NCI-H524 (cell line): Measurements from ENCODE around the gene RPLP2.

Experiments used
- DNase-seq, 2 experiments: peaks; one replicate each; lab custom pipeline; 2025; lab: John Stamatoyannopoulos, UW

RPLP2 gene

GRCh38 chr11:803770-804598, 5.8 kb upstream of the RPLP2 start:
- DNase-seq, result peak in 1 of 2 experiments; percentile 36

- DNase-seq, result no peak
Measured at GRCh38 chr11:804599-804964, 5.2 kb upstream of the RPLP2 start.

DNA sequence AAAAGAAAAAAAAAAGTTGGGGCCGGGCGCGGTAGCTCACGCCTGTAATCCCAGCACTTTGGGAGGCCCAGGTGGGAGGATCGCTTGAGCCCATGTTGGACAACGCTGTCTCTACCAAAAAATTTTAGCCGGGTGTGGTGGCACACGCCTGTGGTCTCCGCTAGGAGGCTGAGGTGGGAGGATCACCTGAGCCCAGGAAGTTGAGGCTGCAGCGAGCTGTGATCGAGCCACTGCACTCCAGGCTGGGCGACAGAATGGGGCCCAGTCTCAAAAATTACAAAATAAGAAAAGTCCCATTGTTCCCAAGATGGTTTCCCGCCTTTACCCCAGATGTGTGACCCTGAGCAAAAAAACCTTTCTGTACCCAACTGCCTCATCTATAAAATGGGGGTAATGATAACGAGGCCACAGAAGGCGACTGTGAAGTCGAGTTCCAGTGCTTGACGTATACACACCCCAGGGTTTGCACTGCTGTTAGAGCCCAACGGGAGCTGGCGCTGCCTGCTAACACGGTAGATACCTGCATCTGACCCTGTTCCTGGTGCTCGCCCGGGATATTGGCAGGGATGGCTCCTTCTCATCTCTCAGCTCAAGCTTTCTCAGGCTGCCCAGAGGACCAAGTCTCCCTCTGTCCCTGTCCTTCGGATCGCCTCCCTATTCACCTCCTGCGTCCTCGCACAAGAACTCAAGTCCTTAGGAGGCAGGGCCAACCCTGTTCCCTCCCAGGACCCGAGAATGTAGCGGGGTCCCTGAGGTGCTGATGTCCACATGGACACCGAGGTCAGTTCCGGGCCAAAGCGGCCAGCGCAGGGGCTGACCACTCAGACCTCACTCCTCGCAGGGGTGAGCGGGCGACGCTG, 1.1 kb upstream of the RPLP2 start:
- no peak for DNase-seq

DNA sequence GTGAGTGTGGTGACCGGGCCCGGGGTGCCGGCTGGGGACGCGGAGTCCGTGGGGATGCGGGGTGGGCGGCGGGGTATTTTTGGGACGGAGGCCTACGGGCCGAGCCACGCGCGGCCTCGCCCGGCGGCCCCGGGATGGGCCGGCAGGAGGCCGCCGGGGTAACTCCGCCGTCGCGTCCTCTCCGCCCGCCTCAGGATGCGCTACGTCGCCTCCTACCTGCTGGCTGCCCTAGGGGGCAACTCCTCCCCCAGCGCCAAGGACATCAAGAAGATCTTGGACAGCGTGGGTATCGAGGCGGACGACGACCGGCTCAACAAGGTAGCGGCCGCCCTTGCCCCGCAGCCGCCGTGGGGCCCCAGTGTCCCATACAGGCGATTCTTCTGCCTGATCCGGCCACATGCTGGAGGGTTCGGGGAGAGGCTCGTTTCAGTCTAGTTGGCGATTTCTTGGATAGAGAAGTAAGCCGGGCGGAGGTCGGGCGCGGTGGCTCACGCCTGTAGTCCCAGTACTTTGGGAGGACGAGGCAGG, 337 bp downstream of the RPLP2 start:
- no peak for DNase-seq

DNA sequence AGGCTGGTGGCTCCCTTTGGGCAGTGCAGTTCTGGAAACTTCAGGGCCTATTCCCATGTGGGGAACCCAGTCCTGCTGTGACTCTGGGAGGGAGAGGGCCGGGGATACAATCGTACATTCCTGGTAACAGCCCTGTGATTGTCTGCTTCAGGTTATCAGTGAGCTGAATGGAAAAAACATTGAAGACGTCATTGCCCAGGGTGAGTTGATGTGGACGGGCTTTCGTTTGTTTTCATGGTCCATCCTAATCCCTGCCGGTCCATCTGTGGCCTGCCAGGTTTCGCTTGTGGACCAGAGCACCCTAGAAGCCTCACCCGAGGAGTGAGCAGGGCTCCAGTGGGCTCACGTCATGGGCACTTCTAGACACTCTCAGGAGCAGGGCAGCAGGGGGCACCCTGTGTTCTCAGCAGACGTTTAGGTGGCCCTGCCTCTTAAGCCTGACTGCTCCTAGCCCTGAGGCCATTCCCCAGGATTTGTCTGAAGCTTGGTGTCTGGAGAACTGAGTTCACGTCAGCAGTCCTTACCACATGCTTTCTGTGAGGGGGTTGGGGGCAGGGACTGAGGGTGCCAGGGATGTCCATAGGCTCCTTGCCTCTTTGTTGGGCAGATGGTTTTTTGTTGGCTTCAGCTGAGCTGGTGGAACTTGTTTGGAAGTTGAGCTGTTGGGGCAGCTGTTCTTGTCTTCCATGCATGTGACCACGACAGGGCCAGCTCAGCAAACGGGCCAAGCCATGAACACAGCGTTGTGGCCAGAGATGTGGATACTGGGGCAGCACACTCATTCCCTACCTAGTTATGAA, 1.9 kb downstream of the RPLP2 start:
- no peak for DNase-seq

GRCh38 chr11:812390-812789, 2.6 kb downstream of the RPLP2 start:
- DNase-seq, result no peak

DNA sequence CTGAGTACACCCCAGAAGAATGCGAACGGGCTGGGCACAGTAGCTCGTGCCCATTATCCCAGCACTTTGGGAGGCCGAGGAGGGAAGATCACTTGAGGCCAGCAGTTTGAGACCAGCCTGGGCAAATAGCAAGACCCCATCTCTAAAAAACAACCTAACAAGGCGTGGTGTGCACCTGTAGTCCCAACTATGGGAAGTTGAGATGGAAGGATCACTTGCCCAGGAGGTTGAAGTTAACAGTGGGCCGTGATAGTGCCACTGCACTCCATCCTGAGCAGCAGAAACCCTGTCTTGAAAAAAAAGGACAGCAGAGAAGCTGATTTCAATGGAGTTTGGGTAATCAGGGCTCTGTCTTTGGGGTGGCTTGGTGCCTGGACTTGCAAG, 3.3 kb downstream of the RPLP2 start:
- no peak for DNase-seq

DNA sequence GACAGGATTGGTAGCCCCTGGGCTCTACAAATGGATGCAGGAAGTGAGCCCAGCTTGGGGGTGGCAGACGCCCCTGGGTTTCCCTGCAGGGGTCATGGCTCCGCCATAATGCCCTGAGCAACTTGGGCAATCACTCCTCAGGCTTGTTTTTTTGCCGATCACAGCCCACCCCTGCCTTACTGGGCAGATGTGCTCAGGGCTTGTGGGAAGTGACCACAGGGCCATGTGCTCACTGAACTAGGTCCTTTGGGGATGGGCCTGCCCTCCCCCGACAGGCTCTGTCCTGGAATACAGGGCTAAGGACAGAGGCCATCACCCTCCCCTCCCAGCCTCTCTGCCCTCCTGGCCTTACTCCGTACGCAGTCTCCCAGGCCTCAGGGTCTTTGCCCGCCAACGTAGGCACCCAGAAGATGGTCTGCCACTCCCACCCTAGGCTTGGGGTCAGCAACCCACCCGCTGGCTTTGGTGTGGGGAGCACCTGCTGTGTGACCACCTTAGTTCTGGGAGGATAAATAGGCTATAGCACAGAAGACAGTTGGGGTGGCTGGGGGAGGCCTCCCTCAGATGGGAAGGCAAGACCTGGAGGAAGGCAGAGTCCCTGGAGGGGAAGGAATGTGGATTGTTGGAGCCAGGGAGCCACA, 3.8 kb downstream of the RPLP2 start:
- no peak for DNase-seq

GRCh38 chr11:815675-816432, 6.1 kb downstream of the RPLP2 start:
- DNase-seq, result no peak

DNA sequence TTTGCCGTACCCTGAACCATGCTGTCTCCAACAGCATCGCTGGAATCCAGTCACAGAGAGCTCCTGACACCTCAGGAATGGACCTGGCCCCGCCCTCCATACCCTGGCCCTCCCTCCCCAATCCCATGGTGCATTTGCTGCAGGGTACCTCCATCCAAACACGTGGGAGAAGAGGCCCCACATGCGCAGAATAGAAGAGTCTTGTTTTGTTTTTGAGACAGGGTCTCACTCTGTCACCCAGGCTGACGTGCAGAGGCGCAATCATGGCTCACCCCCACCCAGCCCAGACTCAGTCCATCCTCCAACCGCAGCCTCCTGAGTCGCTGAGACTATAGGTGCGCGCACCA, 6.6 kb downstream of the RPLP2 start:
- DNase-seq, result no peak

DNA sequence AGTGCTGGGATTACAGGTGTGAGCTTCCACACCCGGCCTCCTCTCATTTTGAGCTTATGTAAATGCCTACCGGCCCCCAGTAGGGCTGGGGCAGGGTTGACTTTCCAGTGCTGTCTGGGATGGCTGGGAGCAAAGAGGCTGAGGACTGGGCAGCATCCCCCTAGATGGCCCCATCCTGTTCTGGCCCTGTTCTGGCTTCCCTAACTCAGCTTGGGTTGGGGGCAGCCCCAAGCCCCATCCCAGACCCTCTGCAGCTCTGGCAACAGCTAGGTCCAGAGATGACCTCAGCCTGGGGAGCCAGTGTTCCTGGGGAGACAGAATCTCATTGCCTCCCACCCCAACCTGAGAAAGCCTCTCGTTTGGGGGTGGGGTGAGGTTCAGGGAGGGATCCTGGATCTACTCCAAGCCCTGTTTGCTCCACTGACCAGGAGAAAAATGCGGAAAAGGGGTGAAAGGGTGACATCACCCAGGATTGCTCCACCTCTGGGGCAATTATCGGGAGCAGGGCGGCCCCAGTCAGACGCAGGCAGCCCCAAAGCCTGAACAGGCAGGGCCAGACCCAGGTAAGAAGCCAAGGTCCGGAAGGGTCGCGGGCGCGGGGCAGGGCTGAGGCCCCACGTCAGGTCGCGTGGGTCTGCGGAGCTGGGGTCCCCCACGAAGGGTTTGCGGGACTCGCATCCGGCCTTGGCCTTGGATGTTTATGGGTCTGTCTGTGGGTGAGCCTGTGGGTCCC, 8.8 kb downstream of the RPLP2 start, which contains the start of gene PNPLA2:
Gene PNPLA2 (plus strand): TSS at position 519 of the 733 bp plus-strand sequence. CDS start 805 bp downstream, outside the sequence.
- no peak for DNase-seq

- peak; percentile 48 to 86 for DNase-seq
Measured at GRCh38 chr11:819129-819931, 9.6 kb downstream of the RPLP2 start.

DNA sequence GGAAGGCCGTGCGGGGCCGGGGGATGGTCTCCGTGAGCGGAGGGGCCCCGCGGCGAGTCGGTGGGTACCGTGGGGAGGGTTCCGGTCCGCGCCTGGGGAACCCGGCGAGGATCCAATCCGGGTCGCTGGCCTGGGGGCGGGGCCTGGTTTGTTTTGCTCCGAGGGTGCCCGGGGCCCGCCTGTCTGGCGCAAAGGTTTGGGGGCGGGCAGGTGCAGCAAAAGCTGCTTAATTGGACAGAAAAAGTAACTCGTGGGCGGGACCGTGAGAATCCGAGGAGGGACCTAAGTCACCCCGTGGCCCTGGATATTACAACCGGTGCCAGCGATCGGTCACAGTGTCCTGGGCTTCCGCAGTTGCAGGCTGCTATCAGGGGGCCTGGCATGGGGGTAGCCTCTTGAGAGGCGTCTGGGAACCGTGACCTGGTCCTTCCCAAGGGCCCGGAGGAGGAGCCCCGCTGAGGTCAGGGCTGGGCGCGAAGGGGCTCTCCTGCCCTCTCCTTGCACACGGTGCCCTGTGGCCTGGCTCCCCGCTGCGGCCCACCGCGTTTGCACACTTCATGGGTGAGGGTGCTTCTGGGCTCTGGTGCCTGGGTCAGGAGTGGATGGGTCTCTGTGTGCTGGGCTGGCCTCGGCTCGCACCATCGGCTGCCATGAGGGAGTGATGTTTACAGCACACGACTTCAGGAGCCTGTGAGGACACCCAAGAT, 10.3 kb downstream of the RPLP2 start:
- DNase-seq, result peak; percentile 65 to 70

GRCh38 chr11:820655-821511, 11.1 kb downstream of the RPLP2 start:
- DNase-seq, result no peak

DNA sequence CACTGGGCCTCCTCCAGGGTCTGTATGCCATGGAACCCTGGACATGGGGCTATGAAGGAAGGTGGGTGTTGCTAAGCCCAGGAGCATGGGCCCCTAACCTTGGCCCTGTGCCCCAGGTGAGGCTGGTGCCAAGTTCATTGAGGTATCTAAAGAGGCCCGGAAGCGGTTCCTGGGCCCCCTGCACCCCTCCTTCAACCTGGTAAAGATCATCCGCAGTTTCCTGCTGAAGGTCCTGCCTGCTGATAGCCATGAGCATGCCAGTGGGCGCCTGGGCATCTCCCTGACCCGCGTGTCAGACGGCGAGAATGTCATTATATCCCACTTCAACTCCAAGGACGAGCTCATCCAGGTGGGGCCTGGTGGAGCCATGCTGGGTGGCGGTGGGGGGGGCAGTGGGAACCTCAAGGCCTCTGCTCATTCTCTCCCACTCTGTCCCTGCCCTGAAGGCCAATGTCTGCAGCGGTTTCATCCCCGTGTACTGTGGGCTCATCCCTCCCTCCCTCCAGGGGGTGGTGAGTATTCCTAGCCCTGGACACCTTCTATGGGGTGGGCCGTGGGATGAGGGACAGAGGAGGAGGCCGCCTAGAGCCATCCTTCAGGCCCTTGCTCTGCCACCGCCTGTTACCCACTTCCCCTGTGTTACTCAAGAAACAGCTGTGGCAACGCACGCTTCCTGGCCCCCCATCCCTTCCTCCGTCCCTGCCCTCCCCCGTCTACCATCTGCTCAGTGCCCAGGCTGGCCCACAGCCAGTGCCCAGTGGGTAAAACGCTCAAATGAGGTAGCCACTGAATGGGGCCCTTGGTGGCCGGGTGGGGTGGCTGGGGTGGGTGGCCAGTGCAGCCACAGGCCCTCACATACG, 12.0 kb downstream of the RPLP2 start:
- peak; percentile 47 to 67 for DNase-seq

DNA sequence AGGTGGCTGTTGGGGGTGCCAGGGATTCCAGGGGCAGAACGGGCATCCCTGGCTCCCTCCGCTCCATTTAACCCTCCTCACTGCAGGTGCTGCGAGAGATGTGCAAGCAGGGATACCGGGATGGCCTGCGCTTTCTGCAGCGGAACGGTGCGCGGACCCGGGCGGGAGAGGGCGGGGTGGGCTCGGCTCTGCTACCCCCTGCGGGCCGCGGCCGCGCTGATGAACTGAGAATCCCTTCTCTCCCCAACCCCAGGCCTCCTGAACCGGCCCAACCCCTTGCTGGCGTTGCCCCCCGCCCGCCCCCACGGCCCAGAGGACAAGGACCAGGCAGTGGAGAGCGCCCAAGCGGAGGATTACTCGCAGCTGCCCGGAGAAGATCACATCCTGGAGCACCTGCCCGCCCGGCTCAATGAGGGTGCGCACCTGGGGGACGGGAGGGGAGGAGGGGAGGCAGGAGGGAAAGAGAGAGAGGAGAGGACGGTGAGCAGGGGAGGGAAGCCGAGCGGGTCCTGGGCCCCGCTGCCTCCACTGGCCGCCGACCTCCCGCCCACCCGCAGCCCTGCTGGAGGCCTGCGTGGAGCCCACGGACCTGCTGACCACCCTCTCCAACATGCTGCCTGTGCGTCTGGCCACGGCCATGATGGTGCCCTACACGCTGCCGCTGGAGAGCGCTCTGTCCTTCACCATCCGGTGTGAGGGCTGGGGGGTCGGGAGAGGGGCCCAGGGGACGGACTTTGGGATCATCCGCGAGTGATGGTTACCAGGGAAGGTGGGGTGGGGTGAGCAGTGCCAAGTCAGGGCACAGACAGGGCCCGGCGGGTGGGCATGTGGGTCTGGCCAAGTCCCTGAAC, 13.9 kb downstream of the RPLP2 start:
- DNase-seq, result no peak
